Measurements from ENCODE around the gene MYO6. TPM values are rescaled to one million over a fixed set of nuclear protein-coding genes. Genes with fewer than 3 reads are reported as not detected.

The MYO6 gene
- total RNA-seq, 1 donor from 2014 or later: 0.83 TPM

- H3K4me1 Mint-ChIP-seq (ENCODE audit: low read depth): no peaks in the 10 kb centered on the region
- no peaks in the 10 kb centered on the region for H3K9me3 Mint-ChIP-seq
- no peak overlapping the region for H3K27ac Mint-ChIP-seq
- no peak for DNase-seq (ENCODE audit: low spot score)
- H3K36me3 Mint-ChIP-seq (ENCODE audit: low read depth): no peaks in the 10 kb centered on the region
- intact Hi-C loops (cut with micrococcal nuclease): no loop called here
- peaks cover 2% of the 10 kb centered on the region for H3K27me3 Mint-ChIP-seq (ENCODE audit: insufficient read depth)
- H3K4me3 Mint-ChIP-seq: no peak overlapping the region
Observed at GRCh38 chr6:75815756-75816155, 66.7 kb downstream of the MYO6 start.

- Mint-ChIP-seq H3K4me1 (ENCODE audit: low read depth) (no peaks in the 10 kb centered on the region), H3K27me3 (ENCODE audit: insufficient read depth) (no peaks in the 10 kb centered on the region), H3K9me3 (no peaks in the 10 kb centered on the region), H3K36me3 (ENCODE audit: low read depth) (no peaks in the 10 kb centered on the region), H3K4me3 (no peak overlapping the region), H3K27ac (no peak overlapping the region)
- intact Hi-C loops (cut with micrococcal nuclease): no loop called here
- no peak for DNase-seq (ENCODE audit: low spot score)
Observed at GRCh38 chr6:75818098-75818855, 69.2 kb downstream of the MYO6 start.

GRCh38 chr6:75819776-75820487 lies 70.9 kb downstream of the MYO6 start:
- no peak for DNase-seq (ENCODE audit: low spot score)
- Mint-ChIP-seq H3K27me3 (ENCODE audit: insufficient read depth) (no peaks in the 10 kb centered on the region), H3K36me3 (ENCODE audit: low read depth) (no peaks in the 10 kb centered on the region), H3K9me3 (no peaks in the 10 kb centered on the region), H3K4me3 (no peak overlapping the region), H3K27ac (no peak overlapping the region), H3K4me1 (ENCODE audit: low read depth) (no peaks in the 10 kb centered on the region)
- intact Hi-C loops (cut with micrococcal nuclease): no loop called here

- Mint-ChIP-seq H3K9me3 (no peaks in the 10 kb centered on the region), H3K4me3 (no peak overlapping the region), H3K4me1 (ENCODE audit: low read depth) (no peaks in the 10 kb centered on the region), H3K27me3 (ENCODE audit: insufficient read depth) (peaks cover 3% of the 10 kb centered on the region), H3K36me3 (ENCODE audit: low read depth) (no peaks in the 10 kb centered on the region), H3K27ac (no peak overlapping the region)
- no peak for DNase-seq (ENCODE audit: low spot score)
- intact Hi-C loops (cut with micrococcal nuclease): no loop called here
Observed at GRCh38 chr6:75824160-75824559, 75.1 kb downstream of the MYO6 start.

GRCh38 chr6:75827163-75827562 lies 78.1 kb downstream of the MYO6 start:
- peaks cover 3% of the 10 kb centered on the region for H3K27me3 Mint-ChIP-seq (ENCODE audit: insufficient read depth)
- no peak for DNase-seq (ENCODE audit: low spot score)
- intact Hi-C loops (cut with micrococcal nuclease): no loop called here
- H3K4me3 Mint-ChIP-seq: no peak overlapping the region
- no peak overlapping the region for H3K27ac Mint-ChIP-seq
- H3K9me3 Mint-ChIP-seq: peaks cover 3% of the 10 kb centered on the region
- H3K36me3 Mint-ChIP-seq (ENCODE audit: low read depth): no peaks in the 10 kb centered on the region
- peaks cover 9% of the 10 kb centered on the region for H3K4me1 Mint-ChIP-seq (ENCODE audit: low read depth)

GRCh38 chr6:75830959-75831885 lies 82.2 kb downstream of the MYO6 start:
- Mint-ChIP-seq H3K9me3 (peaks cover 3% of the 10 kb centered on the region), H3K27me3 (ENCODE audit: insufficient read depth) (peaks cover 3% of the 10 kb centered on the region), H3K4me3 (no peak overlapping the region), H3K36me3 (ENCODE audit: low read depth) (no peaks in the 10 kb centered on the region), H3K4me1 (ENCODE audit: low read depth) (peaks cover 9% of the 10 kb centered on the region), H3K27ac (no peak overlapping the region)
- intact Hi-C loops (cut with micrococcal nuclease): loop anchor here (5.0 kb wide), 2 partner anchors 219 to 334 kb away; no protein-coding TSS in a partner anchor
- DNase-seq (ENCODE audit: low spot score): peak; percentile 4

GRCh38 chr6:75834447-75834846 lies 85.4 kb downstream of the MYO6 start:
- intact Hi-C loops (cut with micrococcal nuclease): loop anchor here (5.0 kb wide), 2 partner anchors 222 to 337 kb away; no protein-coding TSS in a partner anchor

GRCh38 chr6:75842191-75842590 lies 93.2 kb downstream of the MYO6 start:
- Mint-ChIP-seq H3K9me3 (no peaks in the 10 kb centered on the region), H3K36me3 (ENCODE audit: low read depth) (no peaks in the 10 kb centered on the region), H3K4me3 (no peak overlapping the region), H3K27ac (no peak overlapping the region), H3K27me3 (ENCODE audit: insufficient read depth) (peaks cover 2% of the 10 kb centered on the region), H3K4me1 (ENCODE audit: low read depth) (no peaks in the 10 kb centered on the region)
- DNase-seq (ENCODE audit: low spot score): no peak
- intact Hi-C loops (cut with micrococcal nuclease): no loop called here

More at GRCh38 chr6:75834447-75834846, 85.4 kb downstream of the MYO6 start:
- no peak for DNase-seq (ENCODE audit: low spot score)
- Mint-ChIP-seq H3K27me3 (ENCODE audit: insufficient read depth) (peaks cover 3% of the 10 kb centered on the region), H3K4me1 (ENCODE audit: low read depth) (peaks cover 9% of the 10 kb centered on the region), H3K4me3 (no peak overlapping the region), H3K36me3 (ENCODE audit: low read depth) (no peaks in the 10 kb centered on the region), H3K27ac (no peak overlapping the region), H3K9me3 (peaks cover 3% of the 10 kb centered on the region)

GRCh38 chr6:75842732-75843131 lies 93.7 kb downstream of the MYO6 start:
- no peak for DNase-seq (ENCODE audit: low spot score)
- Mint-ChIP-seq H3K4me3 (no peak overlapping the region), H3K4me1 (ENCODE audit: low read depth) (no peaks in the 10 kb centered on the region)

GRCh38 chr6:75843396-75843795 lies 94.4 kb downstream of the MYO6 start:
- H3K9me3 Mint-ChIP-seq: no peaks in the 10 kb centered on the region
- H3K4me3 Mint-ChIP-seq: no peak overlapping the region
- no peak overlapping the region for H3K27ac Mint-ChIP-seq
- intact Hi-C loops (cut with micrococcal nuclease): no loop called here
- H3K4me1 Mint-ChIP-seq (ENCODE audit: low read depth): no peaks in the 10 kb centered on the region
- no peaks in the 10 kb centered on the region for H3K36me3 Mint-ChIP-seq (ENCODE audit: low read depth)
- no peak for DNase-seq (ENCODE audit: low spot score)
- peaks cover 2% of the 10 kb centered on the region for H3K27me3 Mint-ChIP-seq (ENCODE audit: insufficient read depth)

More at GRCh38 chr6:75842732-75843131, 93.7 kb downstream of the MYO6 start:
- no peaks in the 10 kb centered on the region for H3K9me3 Mint-ChIP-seq
- H3K36me3 Mint-ChIP-seq (ENCODE audit: low read depth): no peaks in the 10 kb centered on the region
- H3K27me3 Mint-ChIP-seq (ENCODE audit: insufficient read depth): peaks cover 2% of the 10 kb centered on the region
- H3K27ac Mint-ChIP-seq: no peak overlapping the region
- intact Hi-C loops (cut with micrococcal nuclease): no loop called here

GRCh38 chr6:75848274-75848673 lies 99.2 kb downstream of the MYO6 start:
- H3K36me3 Mint-ChIP-seq (ENCODE audit: low read depth): no peaks in the 10 kb centered on the region
- intact Hi-C loops (cut with micrococcal nuclease): no loop called here
- H3K9me3 Mint-ChIP-seq: no peaks in the 10 kb centered on the region
- H3K27me3 Mint-ChIP-seq (ENCODE audit: insufficient read depth): peaks cover 2% of the 10 kb centered on the region
- no peak overlapping the region for H3K4me3 Mint-ChIP-seq
- no peaks in the 10 kb centered on the region for H3K4me1 Mint-ChIP-seq (ENCODE audit: low read depth)
- no peak for DNase-seq (ENCODE audit: low spot score)
- no peak overlapping the region for H3K27ac Mint-ChIP-seq

GRCh38 chr6:75849329-75850025 lies 100.4 kb downstream of the MYO6 start:
- DNase-seq (ENCODE audit: low spot score): no peak
- H3K36me3 Mint-ChIP-seq (ENCODE audit: low read depth): no peaks in the 10 kb centered on the region
- peaks cover 2% of the 10 kb centered on the region for H3K27me3 Mint-ChIP-seq (ENCODE audit: insufficient read depth)
- intact Hi-C loops (cut with micrococcal nuclease): no loop called here
- H3K9me3 Mint-ChIP-seq: no peaks in the 10 kb centered on the region
- H3K4me3 Mint-ChIP-seq: no peak overlapping the region
- H3K4me1 Mint-ChIP-seq (ENCODE audit: low read depth): no peaks in the 10 kb centered on the region
- no peak overlapping the region for H3K27ac Mint-ChIP-seq

Measured in activated T-helper 1 cell treated with anti-CD3 and anti-CD28 coated beads, Interleukin-12 subunit alpha, Interleukin-12 subunit beta, Interleukin-2, Interleukin-4 antibody, amounts not matched to agents 30 ng/mL and 10 ng/mL and 1 ng/mL, durations not matched to agents 14 hours and 24 hours and 36 hours (primary cell).